Right ventricle myocardium superior (tissue), 1 donor: Measurements from ENCODE around the gene TMEM255B. TPM values are rescaled to one million over a fixed set of nuclear protein-coding genes. Genes with fewer than 3 reads are reported as not detected.
A peak's percentile ranks its signal among the peaks of the same experiment; 100 is the strongest.
"Not testable (repeated sequence)": the region's sequence is repeated elsewhere in the genome, so short reads cannot be mapped to it uniquely, and the experiment has no call there.

Experiments
- ATAC-seq: fragments of 200-7000 bp; cut with Tn5 transposase; one replicate; pipeline ENCODE4 v1.9.1; 2020; ENCODE audit warnings: mild to moderate bottlenecking; ENCODE audit not compliant: poor library complexity
- DNase-seq: peaks from one replicate; pipeline ENCODE4 v3.0.0-alpha.2; 2020
- intact Hi-C: fragments of 100-400 bp; cut with DNase I; formaldehyde crosslinking; loops from one replicate; pipeline ENCODE4 v1.11.2; 2022
- total RNA-seq: library from RNA; stranded (reverse); fragmentation: NEBNext Ultra II Directional; extraction: Animal tissue kit (Norgen Biotek cat#: 25700); gene quantifications from one replicate; pipeline ENCODE4 v1.2.1, GENCODE V29; 2021
- donor health status: DM: no; HTN: yes; CAD: no; lungs with severe emphysema.

Gene TMEM255B
- total RNA-seq, 1 donor from 2014 or later: 6.9 TPM

DNA sequence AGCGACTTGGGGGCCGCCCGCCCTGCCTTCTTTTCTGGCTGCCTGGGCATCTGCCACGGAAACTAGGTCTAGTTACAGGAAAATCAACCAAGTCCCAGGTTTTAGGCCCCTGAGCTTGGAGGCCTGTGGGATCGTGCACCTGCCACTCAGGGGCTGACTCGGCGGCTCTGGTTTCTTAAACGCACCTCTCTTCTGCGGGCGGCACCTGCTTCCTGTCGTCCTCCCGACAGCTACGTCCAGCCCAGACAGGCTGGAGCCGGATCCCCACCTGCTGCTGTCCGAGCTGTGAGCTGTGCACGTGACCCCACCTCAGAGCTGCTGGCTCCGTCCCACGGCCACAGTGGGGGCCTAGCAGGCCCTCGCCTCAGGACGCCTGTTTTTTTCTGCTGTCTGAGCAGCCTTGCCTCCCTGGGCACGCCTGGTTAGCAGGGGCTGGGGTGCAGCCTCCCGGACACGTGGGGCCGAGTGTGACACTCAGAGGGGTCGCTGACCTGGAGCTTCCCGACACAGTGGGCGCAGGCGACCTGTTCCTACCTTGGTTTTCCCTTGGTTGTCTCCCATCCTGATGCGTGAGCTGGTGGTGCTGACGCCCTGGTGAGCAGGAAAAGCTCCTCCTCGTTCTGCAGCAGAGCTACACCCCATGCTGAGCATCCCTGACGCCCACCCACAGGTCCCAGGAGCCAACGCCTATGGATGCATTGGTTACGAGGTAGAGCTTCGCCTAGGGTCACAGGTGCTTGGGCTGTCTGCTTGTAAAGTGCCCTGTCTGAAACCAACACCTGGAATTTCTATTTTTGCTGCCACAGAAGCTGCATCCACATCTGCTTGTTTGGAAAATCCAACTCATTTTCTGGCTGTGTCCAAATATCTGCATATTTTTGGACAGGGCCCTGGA lies 17.5 kb downstream of the TMEM255B start:
- DNase-seq (no peak), ATAC-seq (no peak)
- intact Hi-C loops: no loop called here

GRCh38 chr13:113777311-113778260 lies 18.6 kb downstream of the TMEM255B start:
- DNase-seq (no peak), ATAC-seq (peak; percentile 22)
- intact Hi-C loops: no loop called here

DNA sequence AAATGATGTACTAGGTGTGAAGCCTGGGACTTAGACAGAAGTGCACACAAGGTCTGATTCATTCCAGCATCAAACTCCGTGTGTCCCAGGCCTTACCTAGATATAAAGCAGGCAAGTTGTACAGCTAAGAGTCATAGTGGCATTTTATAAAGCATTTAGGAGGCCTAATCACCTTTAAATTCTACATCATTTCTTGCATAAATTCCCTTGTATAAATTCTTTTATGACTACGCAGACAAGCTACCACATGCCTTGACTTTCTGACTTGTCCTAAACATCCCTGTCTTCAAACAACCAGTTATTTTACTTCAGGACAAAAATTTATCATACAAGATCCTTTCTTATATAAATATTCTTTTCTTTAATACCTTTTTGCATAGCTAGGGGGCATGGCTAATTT lies 22.5 kb downstream of the TMEM255B start:
- ATAC-seq (no peak), DNase-seq (no peak)
- intact Hi-C loops: no loop called here

DNA sequence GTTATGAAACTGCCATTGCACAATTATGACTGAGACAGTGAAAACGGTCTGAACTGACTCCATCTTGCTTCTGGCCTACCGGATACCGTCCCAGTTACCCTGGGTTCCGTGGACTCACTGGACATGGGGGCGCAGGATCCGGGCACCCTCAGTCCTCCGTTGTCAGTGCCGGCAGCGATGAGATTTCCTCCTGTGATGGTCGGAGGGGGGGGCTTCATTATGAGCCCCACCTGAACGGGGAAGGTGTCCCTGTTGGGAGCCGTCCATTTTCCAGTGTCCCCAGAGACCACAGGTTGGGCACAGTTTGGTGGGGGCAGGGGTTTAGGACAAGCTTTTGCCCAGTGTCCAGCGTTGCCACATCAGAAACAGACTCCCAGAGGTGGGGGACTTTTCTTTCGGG lies 23.4 kb downstream of the TMEM255B start:
- DNase-seq (no peak), ATAC-seq (no peak)
- intact Hi-C loops: no loop called here

GRCh38 chr13:113783200-113783881 lies 24.3 kb downstream of the TMEM255B start:
- ATAC-seq (no peak), DNase-seq (no peak)
- intact Hi-C loops: no loop called here

GRCh38 chr13:113783966-113784644 lies 25.1 kb downstream of the TMEM255B start:
- DNase-seq (no peak), ATAC-seq (no peak)
- intact Hi-C loops: no loop called here

DNA sequence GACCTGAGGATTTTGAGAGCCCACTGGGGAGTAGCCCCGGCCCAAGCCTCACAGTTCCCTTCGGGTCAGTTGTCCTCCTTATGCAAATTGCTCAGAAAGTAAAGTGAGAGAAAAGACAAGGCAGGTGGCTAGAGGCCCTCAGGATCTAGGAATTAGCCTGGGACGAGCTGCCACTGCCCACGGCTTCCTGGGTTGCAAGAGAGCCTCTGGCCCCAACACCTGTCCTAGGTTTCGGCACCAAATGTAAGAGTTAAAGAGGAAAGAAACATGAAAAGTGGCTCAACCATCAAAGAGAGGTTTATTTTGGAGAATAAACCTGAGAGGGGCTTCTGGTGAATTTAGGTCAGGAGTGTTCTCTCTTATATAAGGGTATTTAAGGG lies 25.6 kb downstream of the TMEM255B start:
- no peak for ATAC-seq
- intact Hi-C loops: no loop called here
- no peak for DNase-seq

GRCh38 chr13:113785051-113786010 lies 26.3 kb downstream of the TMEM255B start:
- intact Hi-C loops: no loop called here
- no peak for ATAC-seq
- no peak for DNase-seq

GRCh38 chr13:113786262-113786841 lies 27.3 kb downstream of the TMEM255B start:
- ATAC-seq (no peak), DNase-seq (no peak)
- intact Hi-C loops: no loop called here

- no peak for ATAC-seq
- intact Hi-C loops: no loop called here
- DNase-seq: no peak
Measured at GRCh38 chr13:113787694-113788093, 28.7 kb downstream of the TMEM255B start.

DNA sequence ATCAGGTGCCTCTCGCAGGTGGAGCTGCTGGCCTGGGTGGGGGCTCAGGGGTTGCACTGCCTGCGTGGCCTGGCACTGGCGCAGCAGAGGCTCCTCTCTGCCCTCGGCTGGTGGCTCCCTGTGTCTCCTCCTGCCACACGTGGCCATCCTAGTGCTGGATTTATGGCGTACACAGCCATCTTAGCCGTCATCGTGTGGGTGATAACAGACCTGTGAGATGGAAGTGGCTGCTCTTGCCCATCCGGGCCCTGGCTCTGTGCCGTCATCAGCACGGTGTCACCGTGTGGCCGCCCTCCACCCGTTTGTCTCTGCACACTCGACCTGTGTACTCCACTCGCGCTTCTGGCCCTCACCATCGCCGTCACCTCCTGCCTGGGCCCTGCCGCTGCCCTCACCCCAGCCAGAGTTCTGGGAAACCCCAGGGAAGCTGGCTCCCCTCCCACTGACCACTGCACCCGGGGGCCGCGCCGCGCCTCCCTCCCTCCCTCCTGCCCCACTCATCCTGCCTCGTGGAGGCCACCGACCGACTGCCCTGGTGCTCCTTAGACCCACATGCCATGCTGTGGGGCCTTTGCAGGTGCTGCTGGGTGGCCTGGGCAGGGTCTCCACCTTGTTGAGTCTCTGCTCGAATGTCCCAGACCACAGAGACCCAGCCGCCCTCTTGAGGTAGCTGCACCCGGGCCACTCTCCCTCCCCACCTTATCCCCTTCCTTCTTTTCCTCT lies 29.5 kb downstream of the TMEM255B start:
- intact Hi-C loops: no loop called here
- no peak for ATAC-seq

GRCh38 chr13:113789167-113789566 lies 30.1 kb downstream of the TMEM255B start:
- intact Hi-C loops: no loop called here
- ATAC-seq: no peak
- DNase-seq: no peak

More for the DNA sequence above, 29.5 kb downstream of the TMEM255B start:
- no peak for DNase-seq

- ATAC-seq, intact Hi-C loops: not testable (repeated sequence)
Measured at GRCh38 chr13:113789931-113790330, 30.9 kb downstream of the TMEM255B start.

GRCh38 chr13:113791226-113791625 lies 32.2 kb downstream of the TMEM255B start:
- intact Hi-C loops: no loop called here
- ATAC-seq (no peak), DNase-seq (no peak)

More at GRCh38 chr13:113789931-113790330, 30.9 kb downstream of the TMEM255B start:
- DNase-seq: not testable (repeated sequence)

DNA sequence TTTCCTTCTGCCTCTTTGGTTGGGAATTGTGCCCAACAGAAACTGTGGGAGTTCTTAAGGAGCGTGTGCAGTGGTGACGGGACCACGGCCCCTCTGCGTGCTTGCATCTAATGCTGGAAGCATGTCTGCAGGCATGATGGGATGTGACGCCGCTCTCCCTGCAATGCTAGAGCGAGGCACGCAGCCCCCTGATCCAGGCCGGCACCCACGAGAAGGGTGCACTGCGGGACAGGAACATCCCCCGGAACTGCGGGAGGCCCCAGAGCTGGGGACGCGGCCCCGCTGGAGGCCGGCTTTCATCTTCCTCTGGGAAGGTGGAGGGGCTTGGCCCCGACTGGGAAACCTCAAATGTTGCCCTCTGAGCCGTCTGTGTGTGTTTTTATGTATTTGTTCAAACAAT lies 32.7 kb downstream of the TMEM255B start:
- ATAC-seq (no peak), DNase-seq (no peak)
- intact Hi-C loops: no loop called here

DNA sequence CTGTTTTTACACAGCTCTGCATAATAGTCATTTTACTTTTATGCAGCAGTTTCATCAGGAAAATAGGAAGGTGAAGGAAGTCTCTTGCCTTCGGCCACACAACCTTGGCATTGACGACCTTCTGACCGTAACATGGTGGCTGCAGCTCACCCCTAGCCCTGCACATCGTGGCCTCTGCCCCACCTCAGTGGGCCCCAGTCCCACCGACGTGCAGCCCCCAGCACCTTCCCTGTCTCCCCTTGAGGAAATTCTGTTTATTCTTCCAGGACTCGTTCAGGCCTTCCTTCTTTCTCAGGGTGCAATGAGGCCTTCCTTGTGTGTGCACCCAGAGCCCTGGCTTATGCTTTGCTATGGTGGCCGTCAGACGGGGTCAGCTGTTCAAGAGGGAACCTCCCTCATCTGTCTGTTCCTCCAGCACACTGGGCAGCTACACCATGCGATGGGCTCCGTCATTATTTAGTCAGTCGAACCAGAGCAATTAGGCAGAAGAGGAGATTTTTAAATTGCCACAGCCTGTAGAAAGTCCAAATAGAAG lies 33.3 kb downstream of the TMEM255B start:
- intact Hi-C loops: no loop called here
- ATAC-seq (no peak), DNase-seq (no peak)
